ENCODE data around the gene SLC35F3. TPM values are rescaled to one million over a fixed set of nuclear protein-coding genes. Genes with fewer than 3 reads are reported as not detected.

Gene SLC35F3
- total RNA-seq, 6 experiments from 2014 or later = 0.26 to 0.58 (median 0.46) TPM

DNA sequence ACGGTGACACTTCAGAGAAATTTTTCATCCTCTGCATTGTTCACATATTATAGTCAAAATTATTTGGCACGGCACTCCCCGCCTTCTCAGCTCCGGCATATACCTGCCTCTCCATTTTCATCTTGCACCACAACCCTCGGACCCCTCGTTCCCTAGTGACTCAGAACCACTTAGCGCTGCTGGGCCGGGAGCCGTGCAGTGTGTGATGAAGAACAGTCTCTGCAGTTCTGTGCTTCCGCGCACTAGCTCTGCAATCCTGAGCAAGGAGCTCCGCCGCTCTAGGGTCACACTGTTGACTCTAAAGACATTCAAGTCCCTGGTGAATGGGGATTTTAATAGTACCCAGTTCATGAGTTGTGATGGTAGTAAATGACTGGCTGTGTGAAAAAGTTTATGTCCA lies 221.2 kb downstream of the SLC35F3 start:
- no peak overlapping the region for H3K27ac Mint-ChIP-seq
- DNase-seq = no peak
- H3K4me3 Mint-ChIP-seq = no peak overlapping the region; the same call in 1 of the 2 replicates
- no peaks in the 10 kb centered on the region for H3K36me3 Mint-ChIP-seq (ENCODE audit: low read depth)
- H3K27me3 Mint-ChIP-seq (ENCODE audit: insufficient read depth) = peaks cover 2% of the 10 kb centered on the region; the same call in 1 of the 2 replicates
- no peaks in the 10 kb centered on the region for H3K9me3 Mint-ChIP-seq
- peaks cover 11% of the 10 kb centered on the region for H3K4me1 Mint-ChIP-seq (ENCODE audit: low read depth)
- TF ChIP-seq, protein P1, sequence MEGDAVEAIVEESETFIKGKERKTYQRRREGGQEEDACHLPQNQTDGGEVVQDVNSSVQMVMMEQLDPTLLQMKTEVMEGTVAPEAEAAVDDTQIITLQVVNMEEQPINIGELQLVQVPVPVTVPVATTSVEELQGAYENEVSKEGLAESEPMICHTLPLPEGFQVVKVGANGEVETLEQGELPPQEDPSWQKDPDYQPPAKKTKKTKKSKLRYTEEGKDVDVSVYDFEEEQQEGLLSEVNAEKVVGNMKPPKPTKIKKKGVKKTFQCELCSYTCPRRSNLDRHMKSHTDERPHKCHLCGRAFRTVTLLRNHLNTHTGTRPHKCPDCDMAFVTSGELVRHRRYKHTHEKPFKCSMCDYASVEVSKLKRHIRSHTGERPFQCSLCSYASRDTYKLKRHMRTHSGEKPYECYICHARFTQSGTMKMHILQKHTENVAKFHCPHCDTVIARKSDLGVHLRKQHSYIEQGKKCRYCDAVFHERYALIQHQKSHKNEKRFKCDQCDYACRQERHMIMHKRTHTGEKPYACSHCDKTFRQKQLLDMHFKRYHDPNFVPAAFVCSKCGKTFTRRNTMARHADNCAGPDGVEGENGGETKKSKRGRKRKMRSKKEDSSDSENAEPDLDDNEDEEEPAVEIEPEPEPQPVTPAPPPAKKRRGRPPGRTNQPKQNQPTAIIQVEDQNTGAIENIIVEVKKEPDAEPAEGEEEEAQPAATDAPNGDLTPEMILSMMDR (IDR thresholded peaks at IDR 0.05) = no peak

DNA sequence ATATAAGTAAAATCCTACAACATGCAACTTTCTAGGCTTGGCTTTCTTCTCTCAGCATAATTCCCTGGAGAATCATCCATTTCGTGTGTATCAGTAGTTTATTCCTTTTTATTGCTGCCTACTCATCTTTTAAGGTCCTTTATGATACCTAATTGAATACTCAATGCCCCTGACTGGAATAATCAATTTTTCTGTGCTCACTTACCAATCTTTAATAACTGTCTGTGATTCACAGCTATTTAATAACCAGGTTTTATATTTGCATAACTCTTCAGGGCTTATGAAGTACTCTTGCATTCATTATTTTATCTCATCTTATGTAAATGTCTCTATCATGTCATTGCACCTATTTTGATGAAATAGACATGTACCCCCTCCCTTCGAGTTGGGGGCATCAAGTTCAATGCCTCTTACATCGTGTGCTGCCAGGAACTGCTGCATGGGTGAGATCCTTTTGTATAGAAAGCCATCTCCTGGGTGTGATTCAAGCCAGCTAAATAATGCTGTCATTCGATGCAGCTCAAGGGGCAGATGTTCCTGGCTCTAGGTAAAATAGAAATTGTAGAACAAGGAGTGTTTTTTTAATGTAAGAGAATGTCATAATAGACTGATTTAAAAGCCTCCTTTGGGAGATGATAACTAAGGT lies 222.7 kb downstream of the SLC35F3 start:
- no peaks in the 10 kb centered on the region for H3K9me3 Mint-ChIP-seq
- TF ChIP-seq, protein P1 (IDR thresholded peaks at IDR 0.05) = no peak
- no peaks in the 10 kb centered on the region for H3K36me3 Mint-ChIP-seq (ENCODE audit: low read depth)
- DNase-seq = no peak
- peaks cover 20% of the 10 kb centered on the region for H3K4me1 Mint-ChIP-seq (ENCODE audit: low read depth)
- H3K27ac Mint-ChIP-seq = no peak overlapping the region
- H3K4me3 Mint-ChIP-seq = no peak overlapping the region
- H3K27me3 Mint-ChIP-seq (ENCODE audit: insufficient read depth) = no peaks in the 10 kb centered on the region

DNA sequence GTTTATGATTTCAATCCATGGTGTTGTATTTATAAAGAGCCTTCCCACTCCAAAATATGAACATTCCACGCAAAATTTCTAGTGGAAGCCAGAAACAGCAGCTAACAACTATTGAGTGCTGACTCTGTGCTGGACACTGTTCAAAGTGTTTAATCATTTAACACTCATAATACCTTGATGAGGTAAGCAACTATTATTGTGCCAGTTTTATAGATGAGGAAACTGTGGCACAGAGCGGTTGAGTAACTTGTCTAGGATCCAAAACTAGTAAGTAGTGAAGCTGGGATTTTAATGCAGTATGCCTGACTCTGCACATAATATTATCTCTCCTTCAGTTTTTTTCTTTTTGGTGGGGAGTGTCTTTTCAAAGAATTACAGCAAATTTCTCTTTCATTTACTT lies 228.3 kb downstream of the SLC35F3 start:
- H3K4me1 Mint-ChIP-seq (ENCODE audit: low read depth) = peaks cover 16% of the 10 kb centered on the region; the same call in 1 of the 2 replicates
- TF ChIP-seq, protein P1 (IDR thresholded peaks at IDR 0.05) = no peak
- no peaks in the 10 kb centered on the region for H3K36me3 Mint-ChIP-seq (ENCODE audit: low read depth)
- H3K27me3 Mint-ChIP-seq (ENCODE audit: insufficient read depth) = no peaks in the 10 kb centered on the region; the same call in 1 of the 2 replicates
- no peak for DNase-seq
- no peak overlapping the region for H3K27ac Mint-ChIP-seq
- no peak overlapping the region for H3K4me3 Mint-ChIP-seq
- peaks cover 4% of the 10 kb centered on the region; the same call in 1 of the 2 replicates for H3K9me3 Mint-ChIP-seq

DNA sequence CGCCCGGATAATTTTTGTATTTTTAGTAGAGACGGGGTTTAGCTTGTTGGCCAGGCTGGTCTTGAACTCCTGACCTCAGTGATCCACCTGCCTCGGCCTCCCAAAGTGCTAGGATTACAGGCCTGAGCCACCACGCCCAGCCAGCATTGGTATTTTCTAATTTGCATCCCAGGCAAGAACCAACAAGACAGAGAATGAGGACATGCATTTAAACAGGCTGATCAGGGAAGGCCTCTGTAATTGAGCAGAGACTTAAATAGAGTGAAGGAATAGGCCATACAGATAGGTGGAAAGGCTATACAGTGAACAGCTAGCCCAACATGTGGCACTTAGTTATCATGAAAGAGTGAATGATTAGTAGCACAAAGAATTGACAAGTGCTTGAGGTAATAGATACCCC lies 230.4 kb downstream of the SLC35F3 start:
- Mint-ChIP-seq H3K4me3 (no peak overlapping the region), H3K27ac (no peak overlapping the region), H3K36me3 (ENCODE audit: low read depth) (no peaks in the 10 kb centered on the region)

DNA sequence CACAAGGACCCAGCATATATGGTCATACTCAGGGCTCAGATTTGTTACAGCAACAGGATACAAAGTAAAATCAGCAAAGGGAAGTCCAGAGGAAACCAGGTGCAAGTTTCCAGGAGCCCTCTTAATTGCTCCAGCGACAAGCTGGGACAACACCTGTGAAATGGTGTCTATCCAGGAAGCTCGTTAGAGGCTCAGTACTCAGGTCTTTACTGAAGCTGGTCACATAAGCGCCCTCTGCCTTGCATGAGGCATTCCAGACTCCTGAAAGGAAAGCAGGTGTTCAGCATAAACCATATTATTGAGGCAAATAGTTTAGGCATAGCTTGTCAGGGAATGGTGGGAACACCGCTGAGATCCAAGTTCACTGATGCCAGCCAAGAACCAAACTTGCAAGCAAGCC lies 231.0 kb downstream of the SLC35F3 start:
- Mint-ChIP-seq H3K9me3 (peaks cover 5% of the 10 kb centered on the region; the same call in 1 of the 2 replicates), H3K27ac (no peak overlapping the region), H3K27me3 (ENCODE audit: insufficient read depth) (no peaks in the 10 kb centered on the region; the same call in 1 of the 2 replicates), H3K4me3 (no peak overlapping the region), H3K4me1 (ENCODE audit: low read depth) (peaks cover 36% of the 10 kb centered on the region; the same call in 1 of the 2 replicates), H3K36me3 (ENCODE audit: low read depth) (no peaks in the 10 kb centered on the region)
- no peak for DNase-seq
- TF ChIP-seq, protein P1 (IDR thresholded peaks at IDR 0.05) = no peak

More for the DNA sequence above, 230.4 kb downstream of the SLC35F3 start:
- TF ChIP-seq, protein P1 (IDR thresholded peaks at IDR 0.05) = no peak
- peaks cover 5% of the 10 kb centered on the region; the same call in 1 of the 2 replicates for H3K9me3 Mint-ChIP-seq
- DNase-seq = no peak
- H3K27me3 Mint-ChIP-seq (ENCODE audit: insufficient read depth) = no peaks in the 10 kb centered on the region; the same call in 1 of the 2 replicates
- H3K4me1 Mint-ChIP-seq (ENCODE audit: low read depth) = peaks cover 30% of the 10 kb centered on the region; the same call in 1 of the 2 replicates
